ENCODE data around the gene PPARD.

- no peak for TF ChIP-seq CTCF (IDR thresholded peaks at IDR 0.05)
- no peak for TF ChIP-seq EHF (CRISPR knock-in tag; IDR thresholded peaks at IDR 0.05)
- no peak for TF ChIP-seq REST (IDR thresholded peaks at IDR 0.05)
- TF ChIP-seq CHD4 (IDR thresholded peaks at IDR 0.05; ENCODE audit: borderline replicate concordance) = no peak
- TF ChIP-seq MAZ (IDR thresholded peaks at IDR 0.05; ENCODE audit: borderline replicate concordance, low read depth, low read length) = no peak
- TF ChIP-seq MAX (IDR thresholded peaks at IDR 0.05) = no peak
- TF ChIP-seq EHMT2 (IDR thresholded peaks at IDR 0.05; ENCODE audit: low read depth) = no peak
- no peak for TF ChIP-seq TP53 (CRISPR knock-in tag; IDR thresholded peaks at IDR 0.05)
These were observed 83.7 kb downstream of the PPARD start for GRCh38 chr6:35426074-35426473.
